Measurements from ENCODE around the gene PHETA2.
A peak's percentile ranks its signal among the peaks of the same experiment; 100 is the strongest.
"Not testable (repeated sequence)": the region's sequence is repeated elsewhere in the genome, so short reads cannot be mapped to it uniquely, and the experiment has no call there.

Gene PHETA2

GRCh38 chr22:42069801-42070516 is 4.1 kb upstream of the PHETA2 start:
- no peak for DNase-seq

GRCh38 chr22:42070517-42071422 is 3.3 kb upstream of the PHETA2 start, which contains the start of gene NAGA:
NAGA (minus strand) TSS chr22:42070812; CDS start chr22:42070297, 515 bp downstream.
- DNase-seq: peak; percentile 94

GRCh38 chr22:42071508-42071907 is 2.5 kb upstream of the PHETA2 start:
- not testable (repeated sequence) for DNase-seq

GRCh38 chr22:42072606-42073330 is 1.3 kb upstream of the PHETA2 start:
- DNase-seq: no peak

GRCh38 chr22:42073621-42074041 is 417 bp upstream of the PHETA2 start:
- no peak for DNase-seq

- DNase-seq: no peak
Observed at GRCh38 chr22:42074846-42075676, 1.0 kb downstream of the PHETA2 start.

- DNase-seq: no peak
Observed at GRCh38 chr22:42076764-42077485, 2.9 kb downstream of the PHETA2 start.

GRCh38 chr22:42077486-42078125 is 3.6 kb downstream of the PHETA2 start:
- no peak for DNase-seq

- no peak for DNase-seq
Observed at GRCh38 chr22:42078469-42079318, 4.6 kb downstream of the PHETA2 start.

- DNase-seq: peak; percentile 99
Observed at GRCh38 chr22:42079319-42080251, 5.5 kb downstream of the PHETA2 start, which contains the start of gene SMDT1. SMDT1 (plus strand) TSS chr22:42079700; CDS start chr22:42079769, 69 bp downstream.

- DNase-seq: peak; percentile 33
Observed at GRCh38 chr22:42080287-42080686, 6.2 kb downstream of the PHETA2 start.

GRCh38 chr22:42083119-42083518 is 9.1 kb downstream of the PHETA2 start:
- no peak for DNase-seq

- no peak for DNase-seq
Observed at GRCh38 chr22:42084874-42085273, 10.8 kb downstream of the PHETA2 start.

GRCh38 chr22:42086051-42086450 is 12.0 kb downstream of the PHETA2 start:
- no peak for DNase-seq

GRCh38 chr22:42090596-42091454 is 16.8 kb downstream of the PHETA2 start, which contains the start of gene NDUFA6:
NDUFA6 (minus strand) TSS chr22:42090772; CDS start chr22:42090744, 28 bp downstream.
- peak; percentile 99 for DNase-seq

GRCh38 chr22:42091455-42091782 is 17.4 kb downstream of the PHETA2 start:
- no peak for DNase-seq

GRCh38 chr22:42101199-42101598 is 27.2 kb downstream of the PHETA2 start:
- DNase-seq: no peak
